Endothelial cell of umbilical vein (primary cell): ENCODE data around the gene SLC6A19. TPM values are rescaled to one million over a fixed set of nuclear protein-coding genes. Genes with fewer than 3 reads are reported as not detected.

ENCODE experiments used
- BruUV-seq: library from RNA; stranded (reverse); fragments of 400-500 nt; replicated peaks from 2 replicates; lab custom pipeline; 2021; lab: Mats Ljungman, UMichigan
- CTCF ChIA-PET: fragments of 300-600, 350-600 bp; sonication (Branson Sonifier 250); formaldehyde crosslinking; loops from one replicate; lab custom pipeline; 2021; ENCODE audit warnings: antibody characterized with exemption, inconsistent platforms; lab: Charles Lee
- POLR2A ChIA-PET: fragments of 300-600, 350-600 bp; sonication (Branson Sonifier 250); formaldehyde crosslinking; loops from one replicate; lab custom pipeline; 2021; ENCODE audit warnings: antibody characterized with exemption, inconsistent platforms; lab: Charles Lee
- DNase-seq: peaks from one replicate; pipeline ENCODE4 v3.0.0-alpha.2; 2011; ENCODE audit warnings: low read depth, low spot score
- FAIRE-seq: peaks from 2 replicates; lab custom pipeline; 2011; peaks lifted over from hg19 to GRCh38; lab: Jason Lieb, UNC
- H2AFZ ChIP-seq: 2 replicates; pipeline ENCODE4 v1.6.0; 2012; ENCODE audit warnings: low read depth, low read length, control low read depth, inconsistent platforms
- H3K27ac ChIP-seq: 2 replicates; pipeline ENCODE4 v1.5.1; 2011; ENCODE audit warnings: low read depth, mild to moderate bottlenecking, control low read depth, low read length, moderate library complexity; ENCODE audit not compliant: insufficient read depth
- H3K27me3 ChIP-seq, 2 experiments: 2 replicates each; pipeline versions ENCODE4 v1.6.0 to v1.6.1; 2011; ENCODE audit warnings: low read length in 2 of 2, mixed read lengths in 1 of 2; ENCODE audit not compliant: control insufficient read depth in 2 of 2, insufficient read depth in 2 of 2
- H3K36me3 ChIP-seq, 2 experiments: 2 replicates in 1 of 2; 3 replicates in 1 of 2; pipeline ENCODE4 v1.5.1; 2011; ENCODE audit warnings: low read length in 2 of 2, mild to moderate bottlenecking in 1 of 2, moderate library complexity in 1 of 2; ENCODE audit not compliant: control insufficient read depth in 2 of 2, insufficient read depth in 2 of 2; ENCODE audit errors: extremely low read depth in 1 of 2
- H3K4me1 ChIP-seq: 3 replicates; pipeline ENCODE4 v1.5.1; 2011; ENCODE audit warnings: mild to moderate bottlenecking, low read length; ENCODE audit not compliant: control insufficient read depth, insufficient read depth; ENCODE audit errors: extremely low read depth
- H3K4me2 ChIP-seq: 2 replicates; pipeline ENCODE4 v1.6.1; 2011; ENCODE audit warnings: low read length, control low read depth, mixed read lengths; ENCODE audit not compliant: insufficient read depth
- H3K4me3 ChIP-seq, 3 experiments: fragments of 200-600 bp in 1 of 3; sonication (generic), shearing (Covaris generic) in 1 of 3; replicated peaks in 1 of 3; 2 replicates each; pipeline ENCODE4 v1.5.1; 2011 to 2016; ENCODE audit warnings: control low read depth in 3 of 3, low read length in 3 of 3, mild to moderate bottlenecking in 2 of 3, inconsistent platforms in 1 of 3, low read depth in 1 of 3, moderate library complexity in 1 of 3; ENCODE audit not compliant: insufficient read depth in 1 of 3
- H3K79me2 ChIP-seq: 2 replicates; pipeline ENCODE4 v1.6.0; 2012; ENCODE audit warnings: low read length, inconsistent platforms; ENCODE audit not compliant: control insufficient read depth, insufficient read depth
- H3K9ac ChIP-seq: replicated peaks from 2 replicates; pipeline ENCODE3; 2011; ENCODE audit warnings: low read length, control low read depth; ENCODE audit not compliant: insufficient read depth; ENCODE audit errors: extremely low read depth
- H3K9me1 ChIP-seq: replicated peaks from 3 replicates; pipeline ENCODE4 v1.6.0; 2011; ENCODE audit warnings: mild to moderate bottlenecking, low read length; ENCODE audit not compliant: control insufficient read depth, insufficient read depth; ENCODE audit errors: extremely low read depth
- H3K9me3 ChIP-seq: replicated peaks from 2 replicates; pipeline ENCODE4 v1.5.1; 2012; ENCODE audit warnings: low read length, inconsistent platforms; ENCODE audit not compliant: control insufficient read depth, insufficient read depth
- H4K20me1 ChIP-seq: replicated peaks from 2 replicates; pipeline ENCODE3; 2011; ENCODE audit warnings: mild to moderate bottlenecking, low read length; ENCODE audit not compliant: control insufficient read depth, insufficient read depth; ENCODE audit errors: extremely low read depth
- CTCF ChIP-seq, 2 donors: IDR thresholded peaks; 1 replicate in 1 of 2; 2 replicates in 1 of 2; pipeline ENCODE4 v1.5.1; 2011; ENCODE audit warnings: low read length in 2 of 2, mild to moderate bottlenecking in 2 of 2, moderate library complexity in 2 of 2, control low read depth in 1 of 2, inconsistent platforms in 1 of 2, low read depth in 1 of 2; ENCODE audit not compliant: insufficient read depth in 1 of 2; ENCODE audit errors: extremely low read depth in 1 of 2
- EZH2 ChIP-seq: IDR thresholded peaks from 2 replicates; pipeline ENCODE4 v1.6.1; 2012; ENCODE audit warnings: borderline replicate concordance, low read depth, mild to moderate bottlenecking, moderate library complexity, low read length, inconsistent platforms; ENCODE audit not compliant: severe bottlenecking
- FOS ChIP-seq: IDR thresholded peaks from 2 replicates; pipeline ENCODE4 v1.6.1; 2011; ENCODE audit warnings: mild to moderate bottlenecking, low read length, moderate library complexity, borderline replicate concordance; ENCODE audit not compliant: insufficient read depth
- GATA2 ChIP-seq: IDR thresholded peaks from 2 replicates; pipeline ENCODE4 v1.7.0; 2011; ENCODE audit warnings: low read depth, mild to moderate bottlenecking, moderate library complexity, mixed read lengths, low read length; ENCODE audit not compliant: insufficient read length, insufficient read depth
- JUN ChIP-seq: IDR thresholded peaks from 2 replicates; pipeline ENCODE4 v1.6.1; 2011; ENCODE audit warnings: borderline replicate concordance, low read depth; ENCODE audit not compliant: insufficient read length, insufficient read depth
- MAX ChIP-seq: IDR thresholded peaks from 2 replicates; pipeline ENCODE4 v1.6.1; 2011; ENCODE audit not compliant: insufficient read depth, insufficient read length
- MYC ChIP-seq: IDR thresholded peaks from one replicate; pipeline ENCODE4 v1.6.1; 2011; ENCODE audit warnings: mild to moderate bottlenecking, low read depth, low read length
- POLR2A ChIP-seq: IDR thresholded peaks from 2 replicates; pipeline ENCODE4 v1.6.1; 2012; ENCODE audit warnings: low read depth, mild to moderate bottlenecking, control low read depth, low read length
- POLR2AphosphoS5 ChIP-seq: IDR thresholded peaks from 2 replicates; pipeline ENCODE4 v1.6.1; 2012; ENCODE audit warnings: low read depth, mild to moderate bottlenecking, control low read depth, low read length, moderate library complexity; ENCODE audit not compliant: insufficient read depth
- dilution Hi-C: fragments of 300-500 bp; cut with MboI; formaldehyde crosslinking; loops from one replicate; pipeline ENCODE4 v1.15.0; 2019; ENCODE audit warnings: low sequenced_read_pairs; ENCODE audit not compliant: extremely low pct_ligation_motif_present
- intact Hi-C: fragments of 100-400 bp; cut with micrococcal nuclease; formaldehyde crosslinking; loops from one replicate; pipeline ENCODE4 v1.10.0; 2022
- polyA plus RNA-seq, 4 experiments: library from polyadenylated mRNA; depleted of rRNA in 3 of 4; stranded (reverse) in 3 of 4; unstranded in 1 of 4; fragments of >200 nt; gene quantifications; 2 replicates each; pipeline versions ENCODE4 v1.2.1 to v1.2.3, GENCODE V29; 2011 to 2012; ENCODE audit warnings: missing spikeins in 1 of 4
- total RNA-seq: library from RNA; stranded (reverse); gene quantifications from 2 replicates; pipeline ENCODE4 v1.2.3, GENCODE V29; 2021

The SLC6A19 gene
- total and polyA plus RNA-seq, 2 donors (not counting 3 experiments of a cell fraction or from before 2014, with no cell fraction given) = not detected

- DNase-seq (no peak), FAIRE-seq (no peak)
- H3K27ac ChIP-seq = no peak overlapping the region
- H3K27me3 ChIP-seq = peaks cover 0 to 2% of the 10 kb centered on the region in 2 experiments
- no peaks in the 10 kb centered on the region for H3K79me2 ChIP-seq
- no peak overlapping the region for H3K9ac ChIP-seq
- no peak for TF ChIP-seq GATA2
- TF ChIP-seq FOS = no peak
- TF ChIP-seq JUN = no peak
- TF ChIP-seq MAX = no peak
- TF ChIP-seq EZH2 = no peak
- TF ChIP-seq CTCF (IDR thresholded peaks at IDR 0.05; ENCODE audit: extremely low read depth in 1 of 2, insufficient read depth in 1 of 2, low read depth in 1 of 2, low read length in 2 of 2) = no peak
- no peak for TF ChIP-seq POLR2AphosphoS5
- TF ChIP-seq POLR2A = no peak
- no peak for TF ChIP-seq MYC
- H3K36me3 ChIP-seq = no peaks in the 10 kb centered on the region
- no TSS peak for BruUV-seq
- no peak overlapping the region for H3K4me3 ChIP-seq
- no peak overlapping the region for H2AFZ ChIP-seq
- no peak overlapping the region for H3K4me2 ChIP-seq
- intact Hi-C loops (no loop called here), dilution Hi-C loops (no loop called here)
- no peaks in the 10 kb centered on the region for H3K9me1 ChIP-seq
- POLR2A ChIA-PET = no interaction called here
- H3K4me1 ChIP-seq = no peaks in the 10 kb centered on the region
- no peaks in the 10 kb centered on the region for H4K20me1 ChIP-seq
- CTCF ChIA-PET = no interaction called here
- no peaks in the 10 kb centered on the region for H3K9me3 ChIP-seq
Observed at GRCh38 chr5:1223278-1223670, 21.9 kb downstream of the SLC6A19 start.
